AG04450 (cell line): Measurements from ENCODE around the gene C1QTNF1. TPM values are rescaled to one million over a fixed set of nuclear protein-coding genes. Genes with fewer than 3 reads are reported as not detected.

ENCODE experiments used
- CTCF ChIA-PET: fragments of 300-600, 350-600 bp; formaldehyde crosslinking; extraction: SDS; loops from one replicate; lab custom pipeline; 2022; ENCODE audit warnings: antibody characterized with exemption, inconsistent platforms; lab: Charles Lee
- POLR2A ChIA-PET: fragments of 350-600 bp; formaldehyde crosslinking; extraction: SDS; loops from one replicate; lab custom pipeline; 2021; ENCODE audit warnings: antibody characterized with exemption, inconsistent platforms; lab: Yijun Ruan, JAX
- DNase-seq: peaks from one replicate; pipeline ENCODE4 v3.0.0-alpha.2; 2011; ENCODE audit warnings: low read depth, low spot score
- H3K27ac ChIP-seq: one replicate; pipeline ENCODE4 v1.5.1; 2012; ENCODE audit warnings: low read depth, low read length, control low read depth
- H3K27me3 ChIP-seq: one replicate; pipeline ENCODE4 v1.6.0; 2012; ENCODE audit warnings: low read length; ENCODE audit not compliant: control insufficient read depth, insufficient read depth
- H3K4me3 ChIP-seq: 2 replicates; pipeline ENCODE4 v1.5.1; 2011; ENCODE audit warnings: mild to moderate bottlenecking, low read depth, low read length, control low read depth
- H3K9me3 ChIP-seq: 2 replicates; pipeline ENCODE4 v1.5.1; 2012; ENCODE audit warnings: low read length; ENCODE audit not compliant: control insufficient read depth, insufficient read depth
- polyA plus RNA-seq: library from polyadenylated mRNA; depleted of rRNA; stranded (reverse); fragments of >200 nt; gene quantifications from 2 replicates; pipeline ENCODE4 v1.2.3, GENCODE V29; 2011
- TF ChIP-seq, protein P1 (sequence below): IDR thresholded peaks from 2 replicates; pipeline ENCODE4 v1.5.1; 2011; ENCODE audit warnings: low read depth, low read length, control low read depth, inconsistent platforms

Gene C1QTNF1
- polyA plus RNA-seq, 1 experiment, result 15.4 TPM

DNA sequence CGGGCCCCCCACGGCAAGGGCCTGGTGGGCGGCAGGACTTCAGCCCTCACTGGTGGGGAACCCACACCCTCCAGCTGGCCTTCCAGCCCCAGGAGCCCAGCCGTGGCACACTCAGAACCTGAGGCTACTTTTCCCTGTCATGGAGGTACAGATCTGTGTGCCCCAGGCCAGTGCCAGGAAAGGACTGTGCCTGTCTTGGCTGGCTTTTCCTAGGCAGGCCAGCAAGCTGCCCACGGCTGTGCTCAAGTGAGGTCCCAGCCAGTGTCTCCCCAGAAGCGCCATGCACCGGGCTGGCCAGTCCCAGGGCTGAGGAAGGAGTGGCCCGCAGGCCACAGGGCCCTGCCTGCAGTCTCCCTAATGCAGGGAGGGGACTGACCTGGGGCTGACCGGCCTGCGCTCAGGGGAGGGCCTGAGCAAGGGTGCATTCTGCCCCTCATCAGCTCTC, 67.3 kb downstream of the C1QTNF1 start:
- H3K9me3 ChIP-seq, result no peaks in the 10 kb centered on the region
- no peak for DNase-seq
- no peak overlapping the region for H3K4me3 ChIP-seq
- TF ChIP-seq, protein P1, sequence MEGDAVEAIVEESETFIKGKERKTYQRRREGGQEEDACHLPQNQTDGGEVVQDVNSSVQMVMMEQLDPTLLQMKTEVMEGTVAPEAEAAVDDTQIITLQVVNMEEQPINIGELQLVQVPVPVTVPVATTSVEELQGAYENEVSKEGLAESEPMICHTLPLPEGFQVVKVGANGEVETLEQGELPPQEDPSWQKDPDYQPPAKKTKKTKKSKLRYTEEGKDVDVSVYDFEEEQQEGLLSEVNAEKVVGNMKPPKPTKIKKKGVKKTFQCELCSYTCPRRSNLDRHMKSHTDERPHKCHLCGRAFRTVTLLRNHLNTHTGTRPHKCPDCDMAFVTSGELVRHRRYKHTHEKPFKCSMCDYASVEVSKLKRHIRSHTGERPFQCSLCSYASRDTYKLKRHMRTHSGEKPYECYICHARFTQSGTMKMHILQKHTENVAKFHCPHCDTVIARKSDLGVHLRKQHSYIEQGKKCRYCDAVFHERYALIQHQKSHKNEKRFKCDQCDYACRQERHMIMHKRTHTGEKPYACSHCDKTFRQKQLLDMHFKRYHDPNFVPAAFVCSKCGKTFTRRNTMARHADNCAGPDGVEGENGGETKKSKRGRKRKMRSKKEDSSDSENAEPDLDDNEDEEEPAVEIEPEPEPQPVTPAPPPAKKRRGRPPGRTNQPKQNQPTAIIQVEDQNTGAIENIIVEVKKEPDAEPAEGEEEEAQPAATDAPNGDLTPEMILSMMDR, result no peak
- H3K27me3 ChIP-seq, result peaks cover 20% of the 10 kb centered on the region
- CTCF ChIA-PET, result interaction anchor here (0.7 to 11.0 kb wide), 4 partner anchors 8 to 302 kb away, joined by 3 to 221 read pairs (median 4); no protein-coding TSS in a partner anchor
- POLR2A ChIA-PET, result no interaction called here
- H3K27ac ChIP-seq, result no peak overlapping the region

DNA sequence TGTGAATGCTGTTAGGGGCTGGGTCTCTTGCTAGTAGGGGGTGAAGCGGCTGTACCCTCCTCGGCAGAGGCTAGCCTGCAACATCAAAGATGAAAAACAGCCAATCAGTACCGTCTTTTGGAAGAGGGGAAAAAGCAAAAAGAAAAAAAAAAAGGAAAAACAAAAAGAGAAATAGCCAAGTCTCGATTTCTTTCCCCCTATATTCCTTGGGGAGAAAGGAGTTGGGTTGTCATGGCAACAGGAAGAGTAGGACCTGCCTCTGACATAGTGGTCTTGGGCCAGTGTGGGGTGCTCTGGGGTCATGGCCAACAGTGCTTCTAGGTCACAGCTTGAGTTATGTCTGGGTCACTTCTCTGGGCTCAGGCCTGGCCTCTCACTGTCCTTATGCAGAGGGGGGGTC, 68.6 kb downstream of the C1QTNF1 start:
- Histone ChIP-seq H3K27me3 (peaks cover 26% of the 10 kb centered on the region), H3K27ac (no peak overlapping the region), H3K9me3 (no peaks in the 10 kb centered on the region), H3K4me3 (no peak overlapping the region)
- DNase-seq, result no peak
- TF ChIP-seq, protein P1, result no peak
- CTCF ChIA-PET, result interaction anchor here (2.2 kb wide), 1 partner anchor 300 kb away, joined by 6 read pairs; no protein-coding TSS in a partner anchor
- POLR2A ChIA-PET, result no interaction called here

DNA sequence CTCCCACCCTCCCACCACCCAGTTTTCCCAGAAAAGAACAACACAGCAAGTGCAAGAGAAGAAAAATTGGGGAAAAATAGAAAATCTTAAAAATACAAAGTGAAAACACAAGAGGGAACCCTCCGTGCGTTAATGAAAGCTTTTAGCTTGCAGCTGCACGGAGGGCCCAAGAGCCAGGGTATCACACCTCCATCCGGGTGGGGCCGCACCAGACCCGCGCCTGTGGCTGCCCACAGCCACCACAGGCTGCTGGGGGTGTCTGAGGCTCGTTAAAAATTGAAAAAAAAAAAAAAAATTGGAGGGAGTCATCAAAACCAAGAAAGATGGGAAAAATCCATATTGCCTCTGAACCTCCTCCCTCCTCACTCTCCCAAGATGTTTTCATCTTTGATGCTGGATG, 69.3 kb downstream of the C1QTNF1 start:
- no peak for DNase-seq
- ChIA-PET POLR2A (interaction anchor here (0.5 kb wide), 1 partner anchor 838 kb away, joined by 4 read pairs; no protein-coding TSS in a partner anchor), CTCF (interaction anchor here (2.2 kb wide), 1 partner anchor 300 kb away, joined by 6 read pairs; no protein-coding TSS in a partner anchor)
- TF ChIP-seq, protein P1, result no peak
- Histone ChIP-seq H3K27me3 (peaks cover 33% of the 10 kb centered on the region), H3K27ac (no peak overlapping the region), H3K9me3 (no peaks in the 10 kb centered on the region), H3K4me3 (no peak overlapping the region)

DNA sequence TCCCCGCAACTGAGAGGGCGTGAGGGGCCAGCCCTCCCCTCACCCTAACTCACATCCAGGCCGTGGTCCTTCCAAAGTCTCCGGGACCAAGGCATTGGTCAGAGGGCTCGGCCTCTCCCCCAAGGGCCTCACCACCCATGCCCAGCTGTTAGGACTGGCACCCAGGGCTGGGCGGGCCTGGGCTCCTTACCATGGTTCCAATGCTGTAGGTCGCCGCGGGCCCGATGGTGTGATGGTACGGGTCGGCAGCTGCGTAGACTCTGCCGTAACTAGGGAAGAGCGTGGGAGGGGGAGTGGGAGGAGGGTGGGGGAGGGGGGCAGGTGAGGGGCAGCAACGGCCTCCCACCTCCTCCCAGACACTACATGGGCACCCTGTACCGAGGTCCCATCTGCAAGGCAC, 70.3 kb downstream of the C1QTNF1 start:
- POLR2A ChIA-PET, result no interaction called here
- TF ChIP-seq, protein P1, result no peak
- no peak for DNase-seq
- Histone ChIP-seq H3K4me3 (no peak overlapping the region), H3K9me3 (no peaks in the 10 kb centered on the region), H3K27me3 (peaks cover 40% of the 10 kb centered on the region), H3K27ac (no peak overlapping the region)
- CTCF ChIA-PET, result interaction anchor here (1.0 to 2.2 kb wide), 2 partner anchors 297 to 299 kb away, joined by 3 to 6 read pairs; no protein-coding TSS in a partner anchor

DNA sequence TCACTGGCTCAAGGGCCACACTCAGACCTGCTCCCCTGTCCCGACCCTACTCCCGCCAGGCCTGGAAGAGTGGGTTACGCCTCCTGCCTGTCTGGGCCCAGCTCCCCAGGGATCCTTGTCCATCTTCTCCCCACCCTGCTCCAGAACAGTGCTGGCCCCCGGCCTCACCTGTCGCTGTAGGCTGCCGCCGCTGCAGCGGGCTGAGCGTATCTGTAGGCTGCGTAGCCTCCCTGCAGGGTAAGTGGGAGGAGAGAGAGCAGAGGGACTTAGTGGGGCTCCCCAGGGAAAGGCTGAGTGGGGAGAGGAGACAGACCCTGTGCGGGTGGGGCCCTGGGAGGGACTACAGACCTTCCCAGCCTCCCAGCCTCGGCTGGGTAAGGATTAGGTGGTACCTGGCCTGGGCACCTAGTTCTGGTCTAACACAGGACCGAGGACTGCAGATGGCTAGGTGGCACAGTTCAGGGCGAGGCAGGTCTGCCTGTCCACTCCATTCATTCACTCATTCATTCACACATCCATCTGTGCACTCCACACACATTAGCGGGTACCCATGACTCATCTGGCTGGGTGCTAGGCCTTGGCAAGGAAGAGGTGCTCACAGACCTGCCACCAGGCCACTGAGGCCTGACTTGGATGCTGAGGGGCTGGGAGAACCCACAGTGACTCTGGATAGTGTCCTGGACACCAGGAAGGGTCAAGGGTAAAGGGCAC, 71.5 kb downstream of the C1QTNF1 start:
- Histone ChIP-seq H3K4me3 (no peak overlapping the region), H3K9me3 (no peaks in the 10 kb centered on the region), H3K27ac (no peak overlapping the region), H3K27me3 (peaks cover 49% of the 10 kb centered on the region)
- CTCF ChIA-PET, result interaction anchor here (0.8 kb wide), 1 partner anchor 293 kb away, joined by 3 read pairs; no protein-coding TSS in a partner anchor
- TF ChIP-seq, protein P1, result no peak
- no peak for DNase-seq
- POLR2A ChIA-PET, result no interaction called here
